ENCODE measurements around the gene GLYATL1.

GRCh38 chr11:58968251-58968711 lies 29.0 kb downstream of the GLYATL1 start:
- TF ChIP-seq EZH2 (IDR thresholded peaks at IDR 0.05; ENCODE audit: insufficient read depth, poor library complexity, severe bottlenecking) (no peak), EZH2phosphoT487 (IDR thresholded peaks at IDR 0.05; ENCODE audit: insufficient read depth, low read depth) (no peak)
